HG03469 (cell line): ENCODE results near the gene ATP1A2.

Experiments used
- ATAC-seq: cut with Tn5 transposase; IDR thresholded peaks from one replicate; pipeline ENCODE4 v1.9.1; 2021; ENCODE audit warnings: mild to moderate bottlenecking, moderate library complexity, moderate number of reproducible peaks; ENCODE audit not compliant: unreplicated experiment

Gene ATP1A2

DNA sequence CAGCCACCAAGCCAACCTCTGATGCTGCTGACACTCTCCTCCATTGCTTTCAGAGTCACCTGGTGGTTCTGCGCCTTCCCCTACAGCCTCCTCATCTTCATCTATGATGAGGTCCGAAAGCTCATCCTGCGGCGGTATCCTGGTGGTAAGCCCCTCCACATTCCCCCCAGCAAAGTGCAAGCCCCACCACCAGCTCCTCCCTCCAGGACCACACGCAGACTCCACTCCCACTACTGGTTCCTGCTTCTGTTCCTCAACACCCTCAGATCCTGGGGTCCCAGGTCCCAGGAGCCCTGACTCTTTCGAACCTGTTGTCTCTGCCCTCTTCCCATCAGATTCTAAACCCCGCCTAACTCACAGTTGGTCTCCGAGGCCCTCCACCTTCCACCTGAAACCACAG lies 24.3 kb downstream of the ATP1A2 start:
- ATAC-seq: no peak

DNA sequence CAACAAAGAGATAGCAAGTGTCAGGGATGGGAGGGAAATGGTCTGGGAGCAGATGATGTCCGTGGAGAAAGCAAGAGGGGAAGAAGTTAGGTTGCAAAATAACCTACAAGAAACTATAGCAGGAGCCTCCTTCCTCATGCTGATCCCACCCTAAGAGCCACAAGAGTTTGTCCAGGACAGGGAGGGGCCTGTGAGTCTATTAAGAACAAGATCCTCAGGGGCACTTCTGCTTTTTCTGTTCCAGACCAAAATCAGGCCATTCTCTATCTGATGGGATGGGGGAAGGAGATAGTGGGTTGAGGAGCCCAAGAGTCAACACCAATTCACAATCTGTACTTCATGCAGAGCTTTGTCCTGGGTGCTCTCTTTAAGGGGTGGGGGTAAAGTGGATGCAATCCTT lies 28.1 kb downstream of the ATP1A2 start:
- no peak for ATAC-seq

DNA sequence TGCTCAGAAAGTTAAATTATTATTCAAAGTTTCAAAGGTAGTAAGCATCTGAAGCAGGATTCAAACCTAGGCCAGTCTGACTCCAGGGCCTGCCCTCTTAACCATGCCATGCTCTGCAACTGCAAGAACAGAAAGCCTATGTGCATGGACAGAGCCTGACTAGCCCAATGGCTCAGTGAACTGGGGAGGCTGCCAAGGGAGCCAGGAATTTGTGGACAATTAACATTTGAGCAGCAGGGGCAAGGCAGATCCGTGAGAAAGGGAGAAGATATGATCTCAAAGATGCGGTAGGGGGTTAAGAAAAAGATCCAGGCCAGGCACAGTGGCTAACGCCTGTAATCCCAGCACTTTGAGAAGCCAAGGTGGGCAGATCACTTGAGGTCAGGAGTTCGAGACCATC lies 29.4 kb downstream of the ATP1A2 start:
- no peak for ATAC-seq

DNA sequence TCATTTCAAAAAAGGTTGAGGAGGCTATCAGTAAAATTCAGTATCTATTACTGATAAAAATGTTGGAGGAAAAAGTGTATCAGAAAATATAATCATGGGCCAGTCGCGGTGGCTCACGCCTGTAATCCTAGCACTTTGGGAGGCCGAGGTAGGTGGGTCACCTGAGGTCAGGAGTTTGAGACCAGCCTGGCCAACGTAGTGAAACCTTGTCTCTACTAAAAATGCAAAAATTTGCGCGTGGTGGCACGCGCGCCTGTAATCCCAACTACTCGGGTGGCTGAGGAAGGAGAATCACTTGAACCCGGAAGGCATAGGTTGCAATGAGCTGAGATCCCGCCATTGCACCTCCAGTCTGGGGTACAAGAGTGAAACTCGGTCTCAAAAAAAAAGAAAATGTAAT lies 30.5 kb downstream of the ATP1A2 start:
- ATAC-seq: no peak

DNA sequence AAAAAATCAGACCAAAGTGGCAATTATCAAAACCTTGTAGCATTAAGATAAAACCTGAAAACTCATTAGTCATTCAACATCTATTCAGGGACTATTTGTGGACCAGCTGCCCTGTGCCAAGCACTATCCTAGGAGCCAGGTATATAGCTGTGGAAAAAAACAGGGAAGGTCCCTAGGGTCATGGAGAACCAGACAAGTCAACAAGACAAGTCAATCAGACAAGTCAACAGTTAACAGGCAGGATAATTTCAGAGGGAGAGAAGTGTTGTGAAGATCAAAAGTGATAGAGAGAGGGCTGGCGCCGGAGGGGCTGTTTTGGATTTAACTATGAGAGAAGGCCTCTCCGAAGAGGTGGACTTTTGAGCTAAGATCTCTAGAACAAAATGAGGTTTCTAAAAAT lies 32.6 kb downstream of the ATP1A2 start:
- no peak for ATAC-seq

DNA sequence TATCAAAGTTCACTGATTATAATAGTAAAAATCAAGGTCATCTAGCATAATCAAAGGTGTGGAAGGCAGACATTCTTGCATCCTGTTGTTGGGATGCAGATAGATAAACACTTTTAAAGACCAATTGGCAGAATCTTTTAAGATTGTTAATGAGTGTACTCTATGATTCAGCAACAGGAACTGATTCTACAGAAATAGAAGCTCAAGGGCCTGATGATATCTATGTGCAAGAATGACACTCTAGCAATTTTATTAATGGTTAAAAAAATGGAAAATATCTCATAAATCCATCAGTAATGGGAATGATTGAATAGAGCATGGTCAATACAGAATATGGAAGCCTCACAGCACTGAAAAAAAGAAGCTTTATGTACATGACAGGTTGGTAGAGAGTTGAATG lies 33.7 kb downstream of the ATP1A2 start:
- ATAC-seq: no peak

DNA sequence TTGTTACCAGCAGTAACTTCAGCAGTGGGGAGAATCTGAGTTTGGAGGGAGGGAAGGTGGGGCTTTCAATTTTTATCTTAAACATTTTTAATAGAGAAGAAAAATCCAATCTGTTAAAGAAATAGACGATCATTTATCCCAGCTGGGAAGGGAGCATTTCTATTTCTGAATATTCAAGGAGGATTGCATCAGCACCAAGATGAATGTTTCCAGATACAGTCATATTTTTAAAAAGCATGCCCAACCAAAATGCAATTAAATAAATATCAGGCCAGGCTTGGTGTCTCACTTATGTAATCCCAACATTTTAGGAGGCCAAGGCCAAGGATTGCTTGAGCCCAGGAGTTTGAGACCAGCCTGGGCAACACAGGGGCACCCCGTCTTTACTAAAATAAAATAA lies 34.2 kb downstream of the ATP1A2 start:
- ATAC-seq: no peak

DNA sequence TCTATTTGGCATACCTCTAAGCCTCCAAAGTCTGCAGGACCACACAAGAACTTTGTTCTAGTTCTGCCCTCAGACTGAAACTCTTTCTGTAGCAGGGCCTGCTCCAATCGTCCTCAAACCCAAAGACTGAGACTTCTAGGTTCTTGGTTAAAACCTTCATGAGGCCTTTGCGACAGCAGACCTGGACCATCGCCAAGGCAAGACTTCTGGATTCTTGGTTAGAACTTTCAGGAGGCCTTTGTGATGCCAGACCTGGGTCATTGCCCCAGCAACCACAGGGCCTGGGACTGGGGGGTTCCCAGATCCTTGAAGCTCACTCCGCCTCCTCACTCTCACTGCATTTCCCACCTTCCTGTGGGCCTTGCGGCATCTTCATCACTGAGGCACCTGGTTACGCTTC lies 35.7 kb downstream of the ATP1A2 start, which contains the start of gene ATP1A4:
TSS of gene ATP1A4 (plus strand) at position 301 of the 400 bp plus-strand sequence. CDS start 438 bp downstream, outside the sequence.
- no peak for ATAC-seq

DNA sequence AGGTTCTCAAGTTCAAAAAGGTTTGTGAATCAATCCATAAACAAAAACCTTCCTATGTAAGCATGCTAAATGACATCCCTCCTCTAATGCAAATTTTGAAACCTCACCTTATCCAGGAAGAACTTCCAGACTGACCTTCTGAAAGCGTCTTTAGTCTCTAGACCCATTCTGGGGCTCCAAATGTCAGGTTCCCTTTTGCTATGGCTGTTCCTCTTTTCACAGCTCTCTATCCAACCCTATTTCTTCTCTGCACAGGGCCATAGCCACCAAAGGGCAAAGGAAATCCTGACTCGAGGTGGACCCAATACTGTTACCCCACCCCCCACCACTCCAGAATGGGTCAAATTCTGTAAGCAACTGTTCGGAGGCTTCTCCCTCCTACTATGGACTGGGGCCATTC lies 39.2 kb downstream of the ATP1A2 start:
- no peak for ATAC-seq

DNA sequence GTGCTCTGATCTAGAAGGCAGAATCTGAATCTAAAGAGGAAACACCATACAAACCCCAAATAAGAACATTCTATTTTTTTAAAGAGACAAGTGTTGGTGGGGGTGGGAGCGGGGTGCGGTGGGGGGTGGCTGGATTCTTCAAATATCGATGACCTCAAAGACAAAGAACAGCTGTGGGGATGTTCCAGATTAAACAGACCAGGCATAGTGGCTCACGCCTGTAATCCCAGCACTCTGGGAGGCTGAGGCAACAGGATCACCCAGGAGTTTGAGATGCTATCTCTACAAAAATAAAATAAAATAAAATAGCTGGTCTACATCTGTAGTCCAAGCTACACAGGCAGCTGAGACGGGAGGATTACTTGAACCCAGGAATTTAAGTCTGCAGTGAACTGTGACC lies 40.8 kb downstream of the ATP1A2 start:
- ATAC-seq: no peak

DNA sequence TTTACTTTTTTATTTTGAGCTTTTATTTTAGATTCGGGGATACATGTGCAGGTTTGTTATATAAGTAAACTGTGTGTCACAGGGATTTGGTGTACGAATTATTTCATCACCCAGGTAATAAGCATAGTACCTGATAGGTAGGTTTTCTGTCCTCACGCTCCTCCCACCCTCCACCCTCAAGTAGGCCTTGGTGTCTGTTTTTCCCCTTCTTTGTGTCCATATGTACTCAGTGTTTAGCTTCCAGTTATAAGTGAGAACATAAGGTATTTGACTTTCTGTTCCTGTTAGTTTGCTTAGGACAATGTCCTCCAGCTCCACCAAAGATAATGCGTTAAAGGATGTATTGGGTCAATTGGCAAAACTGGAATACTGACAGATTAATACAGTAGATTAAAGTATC lies 41.6 kb downstream of the ATP1A2 start:
- no peak for ATAC-seq

DNA sequence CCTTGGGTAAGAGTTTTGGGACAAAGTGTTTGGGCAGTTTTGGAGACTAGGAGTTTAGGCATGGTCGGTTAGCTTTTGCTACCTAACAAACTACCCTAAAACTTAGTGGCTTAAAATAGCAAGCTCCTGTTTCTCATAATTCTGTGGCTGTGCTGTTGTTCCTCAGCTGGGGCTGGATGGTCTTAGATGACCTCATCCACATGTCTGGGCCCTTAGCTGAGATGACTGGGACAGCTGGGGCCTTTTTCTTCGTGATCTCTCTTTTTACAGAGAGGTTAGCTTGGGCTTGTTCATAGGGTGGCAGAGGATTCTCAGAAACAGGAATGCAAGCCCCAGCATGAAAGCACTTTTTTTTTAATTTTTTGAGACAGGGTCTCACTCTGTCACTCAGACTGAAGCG lies 42.5 kb downstream of the ATP1A2 start:
- no peak for ATAC-seq

DNA sequence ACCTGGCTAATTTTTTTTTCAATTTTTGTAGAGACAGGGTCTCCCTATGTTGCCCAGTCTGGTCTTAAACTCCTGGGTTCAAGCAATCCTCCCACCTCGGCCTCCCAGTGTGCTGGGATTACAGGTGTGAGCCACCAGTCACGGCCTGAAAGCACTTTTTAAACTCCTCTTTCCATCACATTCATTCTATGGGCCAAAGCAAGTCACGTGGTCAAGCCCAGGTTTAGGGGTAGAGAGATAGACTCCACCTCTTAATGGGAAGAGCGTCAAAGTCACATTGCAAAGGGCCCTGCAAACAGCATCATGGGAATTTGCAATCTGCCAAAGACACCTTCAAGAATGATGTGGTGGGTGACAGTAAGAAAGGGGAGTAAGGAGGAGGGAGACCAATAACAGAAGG lies 43.0 kb downstream of the ATP1A2 start:
- ATAC-seq: no peak

DNA sequence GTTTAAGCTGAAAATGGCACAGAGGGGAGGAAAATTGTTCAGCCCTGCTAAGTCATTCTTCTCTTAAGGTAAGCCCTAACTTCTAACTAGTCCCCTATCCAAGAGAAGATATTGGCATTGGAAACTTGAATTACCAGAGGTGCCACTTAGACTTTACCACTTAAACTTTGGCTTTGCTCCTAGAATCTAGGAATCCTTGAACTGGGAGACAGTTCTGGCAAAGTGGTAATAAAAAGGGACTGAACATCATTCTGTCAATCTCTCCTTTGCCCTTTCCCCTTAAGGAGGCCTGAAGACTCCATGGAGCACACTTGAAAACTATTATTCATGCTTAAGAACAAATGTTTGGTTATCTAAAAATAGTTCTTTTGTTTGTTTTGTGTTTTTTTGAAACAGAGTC lies 44.3 kb downstream of the ATP1A2 start:
- ATAC-seq: no peak

DNA sequence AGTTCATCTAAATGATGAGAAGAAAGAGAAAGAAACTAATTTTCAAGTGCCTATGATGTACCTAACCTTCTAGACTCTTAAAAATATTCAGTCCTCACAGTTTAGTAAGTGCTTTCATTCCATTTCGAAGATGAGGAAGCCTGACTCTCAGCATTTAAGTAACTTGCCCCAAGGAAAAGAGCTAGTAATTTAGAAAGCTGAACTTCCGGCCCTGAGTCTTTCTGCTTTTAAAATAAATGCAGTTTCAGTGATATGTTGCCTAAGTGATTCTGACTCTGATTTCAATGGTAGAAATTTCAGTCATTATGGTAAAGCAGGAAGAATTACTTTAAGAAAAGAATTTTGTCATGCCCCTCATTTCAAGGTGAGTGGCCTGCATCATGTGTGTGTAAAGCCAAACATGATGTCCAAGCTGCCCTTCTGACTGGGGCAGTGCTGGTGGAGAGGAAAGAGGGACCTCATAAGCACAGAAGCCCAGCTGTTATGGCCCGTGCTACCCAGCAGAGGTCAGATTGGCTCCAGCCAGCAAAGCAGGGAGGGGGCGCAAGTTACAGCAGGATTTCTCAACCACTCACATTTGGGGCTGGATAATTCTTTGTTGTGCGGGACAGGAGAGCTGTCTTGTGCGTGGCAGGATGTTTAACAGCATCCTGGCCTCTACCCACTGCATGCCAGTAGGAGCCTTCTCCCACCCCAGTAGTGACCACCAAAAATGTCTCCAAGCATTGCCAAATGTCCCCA lies 46.6 kb downstream of the ATP1A2 start:
- ATAC-seq: no peak

DNA sequence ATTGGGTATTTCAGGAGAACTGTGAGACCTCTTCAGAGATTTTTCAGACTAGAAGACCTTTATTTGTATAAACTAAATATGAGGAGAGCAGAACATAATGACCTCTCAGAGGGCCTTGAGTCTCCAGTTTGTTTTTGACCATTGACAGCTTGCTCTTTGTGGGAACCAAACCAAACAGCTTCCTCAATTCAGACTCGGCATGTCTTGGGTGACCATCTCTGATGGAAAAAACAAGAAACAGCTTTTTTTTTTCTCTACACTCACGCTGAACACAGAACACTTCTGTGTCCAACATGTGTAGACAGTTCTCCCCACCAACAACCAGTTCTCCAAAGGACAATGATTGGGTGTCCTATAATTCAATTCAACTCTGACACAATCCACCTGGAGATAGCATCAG lies 47.4 kb downstream of the ATP1A2 start:
- ATAC-seq: no peak

DNA sequence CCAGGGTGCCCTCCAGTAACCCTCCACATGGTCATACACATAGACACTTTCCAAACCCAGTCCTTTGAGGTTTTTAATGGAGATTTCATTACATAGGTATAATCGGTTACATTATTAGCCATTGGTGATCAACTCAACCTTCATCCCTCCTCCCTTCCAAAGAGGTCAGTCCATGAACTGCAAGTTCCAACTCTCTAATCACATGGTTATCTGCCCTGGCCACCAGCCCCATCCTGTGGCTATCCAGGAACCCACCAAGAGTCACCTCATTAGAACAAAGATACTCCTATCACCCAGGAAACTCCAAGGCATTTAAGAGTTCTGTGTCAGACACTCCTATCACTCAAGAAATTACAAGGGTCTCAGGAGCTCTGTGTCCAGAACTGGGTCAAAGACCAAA lies 48.1 kb downstream of the ATP1A2 start:
- no peak for ATAC-seq

DNA sequence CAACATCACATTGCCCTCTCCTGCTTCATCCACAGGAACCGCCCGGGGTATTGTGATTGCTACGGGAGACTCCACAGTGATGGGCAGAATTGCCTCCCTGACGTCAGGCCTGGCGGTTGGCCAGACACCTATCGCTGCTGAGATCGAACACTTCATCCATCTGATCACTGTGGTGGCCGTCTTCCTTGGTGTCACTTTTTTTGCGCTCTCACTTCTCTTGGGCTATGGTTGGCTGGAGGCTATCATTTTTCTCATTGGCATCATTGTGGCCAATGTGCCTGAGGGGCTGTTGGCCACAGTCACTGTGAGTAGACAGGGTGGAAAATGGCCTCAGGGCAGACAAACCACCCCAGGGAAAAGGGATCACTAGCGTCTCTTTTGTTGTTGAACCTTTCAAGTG lies 48.6 kb downstream of the ATP1A2 start:
- ATAC-seq: no peak

DNA sequence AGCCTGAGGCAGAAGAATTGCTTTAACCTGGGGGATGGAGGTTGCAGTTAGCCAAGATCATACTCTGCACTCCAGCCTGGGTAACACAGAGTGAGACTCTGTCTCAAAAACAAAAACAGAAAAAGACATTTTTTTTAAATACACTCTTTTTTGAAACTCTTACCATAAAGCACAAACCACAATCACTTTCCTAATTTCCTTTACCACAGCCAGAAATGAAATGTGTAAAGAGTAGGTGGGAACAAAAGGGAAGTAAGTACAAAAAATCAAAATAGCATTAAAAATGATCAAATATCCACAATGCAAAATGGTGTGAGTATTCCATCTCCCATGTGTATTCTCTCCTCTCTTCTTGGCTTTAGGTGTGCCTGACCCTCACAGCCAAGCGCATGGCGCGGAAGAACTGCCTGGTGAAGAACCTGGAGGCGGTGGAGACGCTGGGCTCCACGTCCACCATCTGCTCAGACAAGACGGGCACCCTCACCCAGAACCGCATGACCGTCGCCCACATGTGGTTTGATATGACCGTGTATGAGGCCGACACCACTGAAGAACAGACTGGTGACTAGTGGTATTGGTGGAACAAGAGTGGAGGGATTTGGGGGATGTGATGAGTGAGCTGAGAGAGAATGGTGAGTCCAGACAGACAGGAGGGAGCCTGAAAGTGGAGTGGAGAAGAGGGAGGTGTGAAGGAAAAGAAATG lies 50.8 kb downstream of the ATP1A2 start:
- ATAC-seq: no peak

DNA sequence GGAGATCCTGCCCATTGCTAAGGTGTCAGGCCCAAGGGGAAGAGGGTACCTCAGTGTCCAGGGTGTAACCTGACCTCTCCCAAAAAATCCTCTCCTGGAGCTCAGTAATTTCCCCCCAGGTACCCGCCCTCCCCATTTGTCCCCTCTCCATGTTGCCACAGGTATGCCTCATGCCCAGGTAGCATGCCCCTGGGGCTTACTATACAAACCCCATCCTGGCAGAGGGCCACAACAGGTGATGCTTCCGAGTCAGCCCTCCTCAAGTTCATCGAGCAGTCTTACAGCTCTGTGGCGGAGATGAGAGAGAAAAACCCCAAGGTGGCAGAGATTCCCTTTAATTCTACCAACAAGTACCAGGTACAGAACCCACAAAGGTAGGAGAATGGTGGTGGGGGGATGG lies 51.5 kb downstream of the ATP1A2 start:
- ATAC-seq: no peak

DNA sequence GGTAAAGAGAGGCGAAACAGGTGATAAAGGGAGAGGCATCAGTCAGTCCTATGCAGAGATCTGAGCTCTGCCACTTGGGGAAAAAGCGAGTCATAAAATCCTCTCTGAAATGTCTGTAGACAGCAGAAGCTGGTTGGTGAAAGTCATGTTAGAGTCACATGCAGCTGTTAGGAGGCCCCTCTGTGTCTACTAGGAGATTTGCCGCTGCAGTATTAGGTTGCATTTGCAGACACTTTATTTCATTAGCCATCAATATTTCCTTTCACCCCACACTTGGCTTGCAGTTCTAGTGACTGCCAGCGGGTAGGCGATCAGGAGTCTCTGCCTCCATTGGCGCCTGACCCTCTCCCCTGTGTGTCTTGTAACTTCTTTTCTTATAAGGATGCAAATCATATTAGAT lies 52.0 kb downstream of the ATP1A2 start:
- ATAC-seq: no peak

DNA sequence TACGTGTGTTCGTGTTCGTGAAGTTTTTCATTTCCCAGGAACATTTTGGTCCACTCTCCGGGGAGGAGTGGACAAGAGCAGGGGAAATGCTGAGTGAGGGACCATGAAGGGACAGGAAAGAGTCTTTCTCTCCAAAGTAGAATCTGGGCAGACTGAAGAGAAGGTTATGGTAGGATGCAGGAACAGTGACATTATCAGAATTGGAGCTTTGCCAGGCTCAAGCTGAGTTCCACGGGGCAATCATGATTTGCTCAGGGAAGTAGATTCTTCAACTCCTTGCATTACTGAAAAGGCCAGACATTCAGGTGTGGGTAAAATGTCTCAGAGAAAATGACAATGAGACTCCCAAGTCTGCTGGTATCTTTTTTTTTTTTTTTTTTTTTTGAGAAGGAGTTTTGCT lies 52.5 kb downstream of the ATP1A2 start:
- ATAC-seq: no peak
